ENCODE measurements around the gene PHF3.

GRCh38 chr6:63674635-63675034 is 39.0 kb downstream of the PHF3 start:
- TF ChIP-seq CTCF (conservative IDR thresholded peaks at IDR 0.05), result no peak
- no peak for TF ChIP-seq ZFX (IDR thresholded peaks at IDR 0.05)

Measured in C4-2B (cell line).